ENCODE data around the gene MYO1A.

MYO1A gene

DNA sequence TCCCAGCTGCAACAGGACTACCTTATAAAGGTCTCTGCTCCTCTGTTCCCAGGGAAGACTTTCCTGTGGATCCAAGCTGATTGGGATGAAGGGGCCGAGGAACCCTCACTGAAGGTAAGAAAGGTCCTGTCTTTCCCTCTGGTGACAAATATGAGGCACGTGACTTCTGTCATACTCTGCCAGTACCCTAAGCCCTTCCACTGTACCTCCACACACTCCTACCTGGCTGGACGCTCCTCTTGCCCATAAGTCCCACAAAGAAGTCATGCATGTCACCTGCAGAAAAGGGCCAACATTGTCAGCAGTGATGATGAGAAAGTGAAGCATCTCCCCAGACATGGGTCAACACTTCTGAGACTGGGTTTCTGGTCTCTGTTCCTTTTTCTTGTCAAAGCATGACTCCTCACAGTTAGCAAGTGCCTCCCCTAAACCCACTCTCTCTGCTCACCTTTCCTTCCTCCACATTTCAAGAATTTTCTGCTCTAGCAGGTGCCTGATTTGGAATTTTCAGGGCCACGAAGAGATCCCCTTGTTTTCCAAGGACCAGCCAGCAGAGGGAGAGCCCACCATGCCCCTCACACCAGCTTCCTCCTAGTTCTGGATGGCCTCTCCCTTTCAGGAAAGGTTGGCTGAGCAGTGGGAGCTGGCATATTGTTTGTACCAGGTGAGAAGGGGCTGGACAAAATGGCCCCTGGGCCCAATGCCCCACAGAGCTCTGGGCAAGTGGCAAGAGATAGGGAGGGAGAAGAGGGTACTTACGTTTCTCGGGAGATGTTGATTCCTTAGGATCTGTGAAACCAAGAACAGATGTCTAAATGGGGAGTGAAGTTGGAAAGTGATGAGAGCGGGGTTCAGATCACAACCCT is 37.1 kb downstream of the MYO1A start:
- DNase-seq: no peak

DNA sequence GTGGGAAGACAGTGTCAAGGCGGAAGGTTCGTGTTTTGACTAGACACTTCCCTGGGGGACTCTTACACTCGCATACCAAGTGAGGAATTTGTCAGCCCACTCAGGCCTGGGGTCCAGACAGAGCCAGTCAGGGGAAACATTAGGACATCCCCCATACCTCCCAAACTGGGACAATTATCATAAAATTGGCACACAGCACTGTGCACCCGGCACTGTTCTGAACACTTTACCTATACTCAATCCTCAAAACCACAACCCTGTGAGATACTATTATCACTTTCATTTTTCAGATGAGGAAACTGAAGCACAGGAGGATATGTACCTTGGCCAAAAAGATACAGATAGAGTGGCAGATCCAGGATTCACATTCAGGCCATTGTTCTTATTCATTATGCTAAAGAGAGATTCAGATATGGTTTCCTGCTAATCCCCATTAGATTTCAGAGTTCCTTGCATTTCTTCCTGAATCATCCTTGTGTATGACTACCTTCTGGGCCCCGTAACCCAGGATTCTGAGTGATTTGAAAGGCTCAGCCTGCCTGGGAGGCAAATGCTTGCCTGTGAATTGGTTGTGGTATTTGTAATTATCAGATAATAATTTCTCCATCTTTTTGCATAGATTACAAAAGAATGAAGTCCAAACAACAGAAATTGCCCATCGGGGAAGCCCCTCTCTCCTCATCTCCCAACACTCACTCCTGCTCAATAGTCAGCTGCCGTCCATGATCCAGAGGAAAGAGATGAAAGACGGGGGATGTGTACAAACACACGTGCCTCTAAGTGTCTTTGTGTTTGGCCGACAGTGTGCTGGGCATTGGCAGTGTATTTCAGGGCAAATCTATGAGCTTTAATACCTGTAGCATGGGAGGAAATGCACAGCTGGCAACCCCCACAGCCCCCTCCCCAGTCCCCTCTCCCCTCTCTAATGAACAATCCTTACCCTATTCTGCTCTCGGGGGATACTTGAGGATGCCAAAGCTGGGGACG is 38.2 kb downstream of the MYO1A start:
- no peak for DNase-seq

DNA sequence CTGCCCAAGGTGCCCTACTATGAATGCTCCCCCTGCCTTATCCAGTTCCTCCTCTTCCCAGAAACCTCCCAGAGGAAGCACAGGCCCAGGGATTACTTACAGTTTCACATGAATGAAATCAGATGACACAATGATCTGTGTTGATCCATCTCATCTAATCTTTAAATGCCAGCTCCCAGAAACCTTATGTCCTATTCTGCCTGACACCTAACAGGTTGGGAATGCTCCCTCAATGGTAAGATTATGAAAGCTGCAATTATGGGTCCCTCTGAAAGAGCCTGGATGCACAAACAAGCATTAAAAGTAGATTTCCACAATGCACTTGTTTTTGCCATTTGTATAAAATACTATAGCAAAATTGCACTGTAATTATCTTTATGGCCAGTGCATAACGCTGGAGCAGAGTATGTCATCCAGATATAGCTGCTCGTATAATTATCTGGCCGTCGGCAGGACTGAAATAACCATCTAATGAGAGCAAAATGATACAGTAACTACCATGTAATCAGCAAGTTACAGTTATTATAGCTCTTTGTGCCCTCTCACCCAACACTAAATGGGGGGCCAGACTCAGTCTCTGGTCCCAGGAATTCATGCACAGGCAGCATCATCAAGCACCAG is 39.2 kb downstream of the MYO1A start:
- DNase-seq: no peak

DNA sequence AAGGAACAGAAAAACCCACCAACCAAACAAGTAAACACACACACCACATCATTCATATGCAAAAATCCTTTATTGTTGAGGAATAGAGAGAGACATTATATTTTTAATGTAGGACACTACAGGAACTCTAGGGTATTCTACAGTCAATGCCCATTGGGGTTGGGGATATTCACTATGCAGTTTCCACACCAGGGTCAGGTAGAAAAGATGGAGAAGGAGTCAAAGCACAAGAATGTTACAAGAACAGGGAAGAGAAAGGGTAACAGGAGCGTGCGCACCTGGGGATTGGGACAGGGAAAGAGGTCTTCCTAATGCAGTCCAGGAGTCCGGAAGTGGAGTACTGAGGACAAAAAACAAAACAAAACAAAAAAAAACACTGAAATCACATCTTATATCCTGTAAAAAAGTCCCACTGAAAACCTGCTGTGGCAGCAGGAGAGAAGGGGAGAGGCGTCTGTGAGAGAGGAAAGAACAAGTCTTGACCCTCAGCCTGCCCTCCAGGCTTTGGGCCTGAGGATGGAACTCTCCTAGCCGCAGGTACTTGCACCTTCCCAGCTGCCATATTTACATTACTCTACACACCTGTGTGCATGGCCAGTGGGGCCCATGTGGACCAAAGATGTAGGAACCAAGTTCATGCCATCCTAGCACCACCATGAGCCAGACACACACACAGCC is 39.8 kb downstream of the MYO1A start:
- DNase-seq: no peak

DNA sequence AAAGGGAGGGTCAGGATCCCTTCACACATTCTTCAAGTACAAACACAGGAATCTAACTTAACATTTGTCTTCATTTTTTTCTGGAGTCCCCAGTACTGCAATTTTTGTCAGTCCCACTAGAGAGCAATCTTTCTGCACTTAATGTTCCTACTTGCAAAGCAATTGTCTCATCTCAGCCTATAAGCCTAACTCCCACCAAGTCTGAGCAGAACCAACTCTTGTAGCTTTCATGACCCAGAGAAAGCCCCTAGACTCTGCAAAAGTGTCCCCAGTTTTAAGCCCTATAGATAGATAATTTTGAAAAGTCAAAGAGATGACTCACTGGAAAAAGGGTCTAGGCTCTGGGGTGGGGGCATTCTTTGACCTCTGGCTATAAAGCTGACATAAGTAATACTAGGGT is 41.8 kb downstream of the MYO1A start:
- DNase-seq: no peak

DNA sequence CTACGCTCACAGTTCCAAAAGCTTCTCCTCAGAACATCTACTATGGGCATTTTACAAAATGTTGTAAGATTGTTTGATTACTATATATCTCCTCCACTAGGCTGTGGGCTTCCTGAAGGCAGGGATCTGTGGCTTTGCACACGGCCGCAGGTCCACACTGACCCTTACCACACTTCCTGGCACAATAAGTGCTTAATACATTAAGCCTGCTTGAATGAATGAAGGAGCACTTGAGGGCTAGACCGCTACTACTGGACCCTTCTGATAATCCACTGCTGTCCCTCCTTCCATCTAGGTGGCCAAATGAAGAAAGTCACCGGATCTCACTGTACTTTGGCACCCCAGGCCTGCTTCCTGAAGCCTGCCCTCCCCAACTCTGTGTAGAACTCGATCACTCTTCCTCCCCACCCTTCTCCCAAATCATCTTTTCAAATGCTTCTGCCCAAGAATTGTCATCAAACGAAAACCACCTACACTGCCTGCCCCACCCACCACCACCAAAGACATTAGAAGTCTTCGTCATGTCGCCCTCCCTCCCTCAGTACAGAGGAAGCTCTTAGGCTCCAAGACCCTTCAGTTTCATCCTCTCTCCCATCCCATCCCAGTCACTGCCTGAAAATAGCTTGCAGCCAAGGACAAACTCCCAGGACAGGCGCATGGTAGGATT is 43.0 kb downstream of the MYO1A start:
- no peak for DNase-seq

DNA sequence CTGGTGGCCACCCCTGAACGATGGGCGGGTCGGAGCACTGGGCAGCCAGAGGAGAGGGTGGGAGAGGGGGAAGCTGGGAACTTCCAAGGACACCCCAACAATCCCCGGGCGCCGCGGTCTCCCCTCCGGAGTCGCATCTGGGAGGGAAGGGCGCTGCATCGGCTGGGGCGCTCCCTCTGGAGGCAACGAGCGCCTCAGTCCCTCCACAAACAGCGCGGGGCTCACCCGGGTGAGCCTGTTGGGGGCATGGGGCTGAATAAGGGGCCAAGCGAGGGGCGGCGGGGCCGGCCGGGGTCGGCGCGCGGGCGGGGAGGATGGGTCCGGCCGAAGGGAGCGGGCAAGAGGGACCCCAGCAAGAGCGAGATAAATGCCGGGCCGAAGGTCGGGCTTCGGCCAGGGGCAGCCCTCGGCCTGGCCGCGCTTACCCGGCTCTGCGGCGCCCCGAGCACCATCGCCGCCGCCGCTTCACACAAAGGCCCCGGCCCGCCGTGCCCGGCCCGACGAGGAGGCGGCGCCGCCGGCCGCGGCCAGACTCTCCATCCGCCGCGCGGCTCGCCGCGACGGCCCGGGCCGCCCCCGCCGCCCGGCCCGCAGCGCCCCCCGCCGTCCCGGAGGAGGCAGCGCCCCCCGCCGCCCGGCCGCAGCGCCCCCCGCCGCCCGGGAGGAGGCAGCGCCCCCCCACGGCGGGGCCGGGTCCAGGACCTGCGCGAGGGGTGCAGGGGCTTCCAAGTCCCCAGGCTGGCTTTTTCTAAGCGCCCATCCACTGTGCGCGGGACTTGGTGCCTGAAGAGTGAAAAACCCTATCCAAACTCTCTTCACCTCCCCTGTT is 43.7 kb downstream of the MYO1A start, which contains the start of gene ZBTB39:
Gene ZBTB39, minus strand, starts transcription at position 567 of the 829 bp plus-strand sequence. CDS start 1,629 bp downstream, outside the sequence.
- peak; percentile 15 for DNase-seq

DNA sequence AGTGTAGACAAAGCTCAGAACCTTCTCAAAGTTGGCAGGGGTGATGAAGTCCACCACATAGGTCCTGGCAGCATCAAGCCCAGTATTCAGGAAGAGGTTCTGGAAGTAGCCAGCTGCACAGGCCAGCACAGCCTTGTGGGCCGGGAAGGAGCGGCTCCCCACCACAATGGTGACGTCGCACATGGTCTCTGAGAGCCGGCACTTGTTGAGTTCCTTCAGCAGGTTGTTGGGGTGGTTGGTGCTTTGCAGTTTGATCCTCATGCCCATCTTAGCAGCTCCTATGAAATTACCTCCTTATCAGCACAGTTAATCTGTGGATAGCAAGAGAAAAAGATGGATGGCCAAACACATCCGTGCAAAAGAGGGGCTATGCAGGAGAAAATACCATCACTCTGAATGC is 45.3 kb downstream of the MYO1A start:
- no peak for DNase-seq

DNA sequence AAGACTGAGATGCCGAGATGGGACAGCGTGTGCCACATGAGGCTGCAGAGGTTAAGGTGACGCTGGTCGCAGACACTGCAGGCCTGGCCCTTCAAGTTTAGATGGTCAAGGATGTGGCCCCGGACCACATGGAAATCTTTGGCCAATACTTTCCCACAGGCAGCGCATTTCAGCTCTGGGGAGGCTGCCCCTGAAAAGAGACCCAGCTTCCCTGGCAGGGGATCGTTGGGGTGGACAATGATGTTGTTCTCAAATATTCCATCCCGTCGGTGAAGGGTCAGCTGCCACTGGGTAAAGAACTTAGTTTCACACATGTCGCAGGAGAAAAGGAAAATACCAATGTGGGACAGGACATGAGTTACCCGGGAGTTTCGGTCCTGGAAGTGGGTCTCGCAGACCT is 46.5 kb downstream of the MYO1A start:
- no peak for DNase-seq

DNA sequence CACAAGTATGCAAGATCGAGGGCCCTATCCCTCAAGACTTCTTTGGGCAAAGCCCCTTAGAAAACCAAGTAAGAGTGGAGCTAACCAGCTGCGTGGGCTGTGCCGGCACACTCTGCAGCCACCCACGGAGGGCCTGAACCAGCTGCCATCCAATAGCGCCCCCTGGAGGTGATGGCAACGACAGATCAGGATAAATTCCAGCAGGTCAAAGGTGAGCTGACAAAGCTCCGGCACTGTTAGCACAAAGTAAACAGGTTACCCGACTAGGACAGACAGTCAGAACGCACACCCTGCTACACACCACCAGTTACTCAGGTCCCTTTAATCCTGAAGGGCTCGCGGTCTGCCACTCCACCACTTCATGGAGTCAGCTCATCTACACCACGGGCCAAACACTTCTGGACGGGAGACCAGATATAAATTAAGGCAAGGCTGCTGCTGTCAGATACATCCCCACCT is 48.5 kb downstream of the MYO1A start:
- no peak for DNase-seq

DNA sequence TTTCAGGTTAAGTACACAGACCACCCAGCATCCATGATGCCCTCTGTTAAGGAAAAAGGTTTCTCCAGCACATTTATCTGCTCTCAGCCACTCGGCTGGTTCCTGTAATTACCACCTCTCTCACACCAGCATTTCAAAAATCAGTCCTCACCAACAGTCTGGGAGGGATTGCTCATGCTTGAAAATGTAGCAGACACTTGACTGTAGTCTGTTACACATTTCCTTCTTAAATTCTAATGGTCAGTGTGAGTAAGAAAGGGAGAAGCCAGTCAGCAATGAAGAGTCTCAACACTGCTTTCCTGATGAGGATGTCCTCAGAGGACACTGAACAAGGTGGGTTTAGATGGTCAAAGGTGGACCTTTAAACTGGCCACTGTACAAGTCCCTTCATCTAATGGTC is 49.5 kb downstream of the MYO1A start:
- DNase-seq: no peak

DNA sequence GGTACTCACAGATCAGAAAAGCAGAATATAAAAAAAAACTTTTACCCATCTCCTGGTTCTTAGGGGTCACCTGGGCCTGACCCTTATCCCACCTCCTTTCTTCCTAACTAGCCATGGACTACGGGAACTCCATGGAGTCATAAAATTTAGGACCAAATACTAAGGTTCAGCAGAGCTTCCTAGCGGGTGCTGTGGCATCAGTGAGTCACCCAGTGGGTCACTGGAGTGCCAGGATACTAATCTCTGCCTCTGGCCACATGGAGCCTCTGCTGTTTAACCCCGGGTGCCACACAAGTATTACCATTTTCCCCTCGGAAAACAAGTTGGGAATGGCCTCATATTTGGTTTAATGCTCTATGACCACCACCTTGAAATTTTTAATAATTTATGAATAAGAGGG is 50.5 kb downstream of the MYO1A start:
- no peak for DNase-seq

DNA sequence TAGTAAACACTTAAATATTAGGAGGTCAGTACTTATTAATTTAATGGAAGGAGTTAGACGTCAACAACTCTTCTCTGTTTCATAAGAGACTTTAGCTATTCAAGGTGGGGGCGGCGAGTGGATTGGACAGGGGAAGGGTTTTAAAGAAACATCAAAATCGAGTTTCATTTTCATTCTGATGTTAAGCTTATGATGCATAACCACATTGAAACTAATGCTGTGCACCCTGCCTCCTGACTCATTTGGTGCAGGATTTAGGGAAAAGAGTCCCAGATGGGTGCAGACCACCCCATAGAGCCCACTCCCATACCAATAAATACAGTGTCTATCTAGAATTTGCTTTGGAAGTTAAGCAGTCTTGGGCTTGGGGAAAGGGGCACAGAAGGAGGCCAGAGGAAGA is 50.9 kb downstream of the MYO1A start:
- DNase-seq: no peak

DNA sequence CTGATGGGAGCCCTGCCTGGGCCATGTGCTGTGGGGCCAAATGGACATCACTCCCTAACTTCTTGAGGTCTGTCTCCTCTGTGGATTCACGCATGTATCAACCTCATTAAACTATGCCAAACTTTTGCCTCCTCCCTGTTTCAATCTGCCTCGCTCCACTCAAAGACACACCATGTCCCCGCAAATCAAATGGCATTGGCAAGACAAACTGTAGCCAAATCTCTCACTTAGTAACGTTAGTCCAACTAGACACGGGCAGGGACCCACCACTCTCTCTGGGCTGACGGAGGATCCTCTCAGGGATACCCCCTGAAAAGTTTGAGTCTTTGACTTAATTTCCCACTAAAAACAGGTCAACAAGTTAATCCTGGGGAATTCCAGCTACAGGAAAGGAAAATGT is 51.6 kb downstream of the MYO1A start:
- DNase-seq: no peak

DNA sequence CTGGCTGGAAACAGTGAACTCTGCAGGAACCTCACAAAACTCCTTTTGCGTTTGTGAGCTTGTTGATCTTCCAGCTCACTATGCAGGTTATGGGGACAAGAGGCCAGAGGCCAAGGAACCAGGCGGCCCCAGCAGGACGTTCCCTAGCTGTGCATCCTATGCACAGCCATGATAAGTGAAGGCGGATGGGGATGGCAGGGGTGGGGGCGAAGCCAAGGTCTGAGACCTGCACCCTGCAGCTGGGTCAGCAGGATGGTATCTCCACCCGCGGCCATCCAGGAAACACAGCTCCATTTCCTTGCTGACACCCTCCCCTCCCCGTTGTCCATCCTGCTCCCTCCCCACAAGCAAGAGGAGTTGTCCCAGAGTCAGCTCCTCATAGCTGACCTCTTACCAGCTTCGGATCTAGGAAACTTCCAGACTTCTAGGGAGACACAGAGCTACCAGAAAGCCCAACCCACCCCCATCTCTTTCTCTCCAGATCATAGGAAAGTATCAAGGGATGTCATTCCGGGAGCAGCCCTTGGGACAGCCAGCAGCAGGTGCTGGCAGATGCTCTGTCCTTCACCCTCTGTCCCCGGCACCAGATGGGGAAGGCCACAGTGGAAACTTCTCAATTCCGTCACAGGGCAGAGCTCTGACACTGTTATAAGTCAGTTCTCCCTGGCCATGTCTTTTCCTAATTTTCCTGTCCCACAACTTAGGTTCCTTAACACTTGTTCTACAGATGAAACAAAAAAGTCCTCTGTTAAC is 53.0 kb downstream of the MYO1A start:
- no peak for DNase-seq

DNA sequence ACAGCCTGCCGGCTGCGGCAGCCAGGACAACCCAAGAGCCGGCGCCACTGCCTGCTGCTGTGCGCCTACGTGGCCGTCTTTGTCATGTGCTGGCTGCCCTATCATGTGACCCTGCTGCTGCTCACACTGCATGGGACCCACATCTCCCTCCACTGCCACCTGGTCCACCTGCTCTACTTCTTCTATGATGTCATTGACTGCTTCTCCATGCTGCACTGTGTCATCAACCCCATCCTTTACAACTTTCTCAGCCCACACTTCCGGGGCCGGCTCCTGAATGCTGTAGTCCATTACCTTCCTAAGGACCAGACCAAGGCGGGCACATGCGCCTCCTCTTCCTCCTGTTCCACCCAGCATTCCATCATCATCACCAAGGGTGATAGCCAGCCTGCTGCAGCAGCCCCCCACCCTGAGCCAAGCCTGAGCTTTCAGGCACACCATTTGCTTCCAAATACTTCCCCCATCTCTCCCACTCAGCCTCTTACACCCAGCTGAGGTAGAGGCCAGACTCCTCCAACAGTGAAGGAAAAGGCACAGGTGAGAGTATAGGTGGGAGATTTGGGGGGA is 53.9 kb downstream of the MYO1A start:
- DNase-seq: no peak

DNA sequence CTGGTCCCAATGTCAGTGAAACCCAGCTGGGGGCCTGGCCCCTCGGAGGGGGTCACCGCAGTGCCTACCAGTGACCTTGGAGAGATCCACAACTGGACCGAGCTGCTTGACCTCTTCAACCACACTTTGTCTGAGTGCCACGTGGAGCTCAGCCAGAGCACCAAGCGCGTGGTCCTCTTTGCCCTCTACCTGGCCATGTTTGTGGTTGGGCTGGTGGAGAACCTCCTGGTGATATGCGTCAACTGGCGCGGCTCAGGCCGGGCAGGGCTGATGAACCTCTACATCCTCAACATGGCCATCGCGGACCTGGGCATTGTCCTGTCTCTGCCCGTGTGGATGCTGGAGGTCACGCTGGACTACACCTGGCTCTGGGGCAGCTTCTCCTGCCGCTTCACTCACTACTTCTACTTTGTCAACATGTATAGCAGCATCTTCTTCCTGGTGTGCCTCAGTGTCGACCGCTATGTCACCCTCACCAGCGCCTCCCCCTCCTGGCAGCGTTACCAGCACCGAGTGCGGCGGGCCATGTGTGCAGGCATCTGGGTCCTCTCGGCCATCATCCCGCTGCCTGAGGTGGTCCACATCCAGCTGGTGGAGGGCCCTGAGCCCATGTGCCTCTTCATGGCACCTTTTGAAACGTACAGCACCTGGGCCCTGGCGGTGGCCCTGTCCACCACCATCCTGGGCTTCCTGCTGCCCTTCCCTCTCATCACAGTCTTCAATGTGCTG is 54.6 kb downstream of the MYO1A start:
- no peak for DNase-seq

DNA sequence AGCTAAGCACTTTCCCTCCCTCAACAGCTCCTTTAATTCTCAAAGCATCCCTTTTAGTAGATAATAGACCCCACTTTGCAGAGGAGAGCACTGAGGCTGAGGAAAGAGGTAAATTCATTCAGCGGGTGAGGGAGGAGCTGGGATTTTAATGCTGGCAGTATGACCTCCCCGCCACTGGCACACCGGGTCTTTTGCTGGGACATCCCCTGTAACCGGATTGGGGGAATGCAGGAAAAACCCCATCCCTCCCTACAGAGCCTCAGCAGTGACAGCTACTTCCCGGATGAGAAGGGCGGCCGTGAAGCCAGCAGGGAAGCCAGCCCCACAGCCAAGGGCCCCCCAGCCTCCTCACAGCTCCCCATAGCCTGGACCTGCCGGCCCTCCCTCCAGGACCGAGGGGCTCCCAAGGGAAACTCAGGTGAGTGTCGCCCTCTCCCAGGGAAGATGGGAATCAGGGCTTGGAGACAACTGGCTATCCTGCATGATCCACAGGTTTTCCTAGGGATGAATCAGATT is 55.6 kb downstream of the MYO1A start:
- DNase-seq: no peak

DNA sequence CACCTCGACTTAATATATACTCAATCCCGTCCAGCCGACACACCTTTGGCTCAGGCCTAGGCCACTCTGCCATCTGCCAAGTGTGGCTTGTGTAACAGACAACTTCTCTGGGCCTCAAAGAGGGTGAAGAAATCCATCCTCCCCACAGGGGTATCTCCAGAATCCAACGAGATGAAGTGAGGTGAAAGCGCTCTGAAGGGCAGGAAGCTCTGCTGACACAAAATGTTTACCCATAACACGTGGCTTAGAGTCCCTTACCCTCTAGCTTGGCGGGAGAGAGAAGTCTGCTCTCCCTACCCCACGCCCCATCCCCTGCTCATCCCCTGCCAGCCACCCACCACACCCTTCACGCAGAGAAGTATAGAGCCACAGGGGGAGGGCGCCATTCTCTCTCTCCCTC is 56.6 kb downstream of the MYO1A start:
- DNase-seq: no peak
